Gastroesophageal sphincter (tissue), 4 donors: ENCODE results near the gene HYCC2. TPM values are rescaled to one million over a fixed set of nuclear protein-coding genes. Genes with fewer than 3 reads are reported as not detected.
"Not testable (repeated sequence)": the region's sequence is repeated elsewhere in the genome, so short reads cannot be mapped to it uniquely, and the experiment has no call there.

Experiments
- ATAC-seq: fragments of 150-250 bp; one replicate; pipeline ENCODE4 v1.9.1; 2016; ENCODE audit warnings: mild to moderate bottlenecking, moderate library complexity
- H3K27ac ChIP-seq, 4 donors: fragments of 200-600 bp; sonication (generic) in 3 of 4; 1 replicate in 3 of 4; 2 replicates in 1 of 4; pipeline ENCODE4 v1.5.1; 2016 to 2019
- H3K27me3 ChIP-seq: fragments of 200-600 bp; sonication (generic); one replicate; pipeline ENCODE4 v1.5.1; 2019
- H3K36me3 ChIP-seq, 2 donors: fragments of 200-600 bp; sonication (generic); one replicate each; pipeline ENCODE4 v1.5.1; 2019; ENCODE audit warnings: control low read depth in 1 of 2
- H3K4me1 ChIP-seq, 3 donors: fragments of 200-600 bp; sonication (generic); 1 replicate in 2 of 3; 2 replicates in 1 of 3; pipeline ENCODE4 v1.5.1; 2016 to 2019; ENCODE audit warnings: control low read depth in 2 of 3
- H3K4me3 ChIP-seq, 2 donors: fragments of 200-600 bp; sonication (generic); one replicate each; pipeline ENCODE4 v1.5.1; 2019; ENCODE audit warnings: mild to moderate bottlenecking in 1 of 2, moderate library complexity in 1 of 2
- H3K9me3 ChIP-seq, 3 donors: fragments of 200-600 bp; sonication (generic); one replicate each; pipeline ENCODE4 v1.5.1; 2017 to 2019; ENCODE audit warnings: control low read depth in 2 of 3
- EP300 ChIP-seq: sonication (generic); formaldehyde crosslinking; IDR thresholded peaks from one replicate; pipeline ENCODE4 v1.6.1; 2017; ENCODE audit warnings: antibody characterized with exemption, mild to moderate bottlenecking
- POLR2A ChIP-seq, 2 donors: fragments of 450-650 bp; IDR thresholded peaks; one replicate each; pipeline ENCODE4 v1.6.1; 2017; ENCODE audit warnings: antibody characterized with exemption in 2 of 2, mild to moderate bottlenecking in 2 of 2, moderate library complexity in 1 of 2
- POLR2AphosphoS5 ChIP-seq: sonication (generic); formaldehyde crosslinking; IDR thresholded peaks from one replicate; pipeline ENCODE4 v1.6.1; 2017; ENCODE audit warnings: antibody characterized with exemption
- WGBS, 2 donors: methylation state at CpG; one replicate each; pipeline ENCODE4 v1.1.5; 2018; ENCODE audit warnings: low coverage in 1 of 2; 5-methylcytosine and 5-hydroxymethylcytosine counted together
- total RNA-seq, 4 donors: library from RNA; depleted of rRNA; stranded (reverse); fragments of >200 nt; gene quantifications; one replicate each; pipeline ENCODE4 v1.1.0, GENCODE V29; 2016
- TF ChIP-seq, protein P1 (sequence below), 4 experiments: fragments of 200-600 bp in 2 of 4; fragments of 450-650 bp in 2 of 4; sonication (generic) in 1 of 4; IDR thresholded peaks; one replicate each; pipeline ENCODE4 v1.5.1; 2017 to 2019; ENCODE audit warnings: antibody characterized with exemption in 4 of 4, mild to moderate bottlenecking in 2 of 4, moderate library complexity in 2 of 4

The HYCC2 gene
- total RNA-seq, 4 donors from 2014 or later, result 10.6 to 19.9 (median 13.9) TPM

DNA sequence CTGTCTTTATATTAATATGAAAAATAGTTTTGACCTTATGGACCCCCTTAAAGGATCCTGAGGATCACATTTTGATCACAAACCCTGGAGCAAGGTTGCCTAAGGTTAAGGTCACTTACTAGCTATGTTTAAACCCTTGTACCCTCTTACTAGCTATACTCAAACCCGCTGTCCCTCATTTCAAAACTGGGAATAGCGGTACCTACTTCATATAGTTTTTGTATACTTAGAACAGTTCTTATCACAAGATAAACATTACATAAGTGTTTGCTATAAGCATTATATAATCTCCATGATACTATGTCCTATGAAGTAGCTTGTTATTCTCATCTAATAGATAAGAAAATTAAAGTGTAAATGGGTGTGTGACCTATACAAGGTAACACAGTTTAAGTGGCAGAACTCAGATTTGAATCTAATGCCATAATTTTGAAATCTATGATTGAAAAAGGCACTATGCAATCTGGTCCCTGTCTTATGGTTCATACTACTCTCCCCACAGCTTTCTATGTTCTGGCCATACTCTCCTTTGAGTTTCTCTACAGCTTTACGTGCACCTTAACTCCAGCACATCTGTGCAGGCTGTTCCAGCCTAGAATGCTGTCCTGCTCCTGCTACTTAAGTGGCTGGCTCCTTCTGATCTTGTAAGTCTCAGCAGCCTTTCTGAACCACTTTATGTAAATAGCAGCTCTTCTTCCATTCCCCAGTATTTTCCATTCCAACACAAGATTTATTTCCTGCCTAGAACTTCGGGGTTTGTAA is 30.4 kb downstream of the HYCC2 start:
- no peak for TF ChIP-seq POLR2AphosphoS5
- TF ChIP-seq, protein P1, sequence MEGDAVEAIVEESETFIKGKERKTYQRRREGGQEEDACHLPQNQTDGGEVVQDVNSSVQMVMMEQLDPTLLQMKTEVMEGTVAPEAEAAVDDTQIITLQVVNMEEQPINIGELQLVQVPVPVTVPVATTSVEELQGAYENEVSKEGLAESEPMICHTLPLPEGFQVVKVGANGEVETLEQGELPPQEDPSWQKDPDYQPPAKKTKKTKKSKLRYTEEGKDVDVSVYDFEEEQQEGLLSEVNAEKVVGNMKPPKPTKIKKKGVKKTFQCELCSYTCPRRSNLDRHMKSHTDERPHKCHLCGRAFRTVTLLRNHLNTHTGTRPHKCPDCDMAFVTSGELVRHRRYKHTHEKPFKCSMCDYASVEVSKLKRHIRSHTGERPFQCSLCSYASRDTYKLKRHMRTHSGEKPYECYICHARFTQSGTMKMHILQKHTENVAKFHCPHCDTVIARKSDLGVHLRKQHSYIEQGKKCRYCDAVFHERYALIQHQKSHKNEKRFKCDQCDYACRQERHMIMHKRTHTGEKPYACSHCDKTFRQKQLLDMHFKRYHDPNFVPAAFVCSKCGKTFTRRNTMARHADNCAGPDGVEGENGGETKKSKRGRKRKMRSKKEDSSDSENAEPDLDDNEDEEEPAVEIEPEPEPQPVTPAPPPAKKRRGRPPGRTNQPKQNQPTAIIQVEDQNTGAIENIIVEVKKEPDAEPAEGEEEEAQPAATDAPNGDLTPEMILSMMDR (IDR thresholded peaks at IDR 0.05), result no peak
- TF ChIP-seq POLR2A (IDR thresholded peaks at IDR 0.05), result no peak
- no peak for TF ChIP-seq EP300
- Histone ChIP-seq H3K4me3 (no peak overlapping the region), H3K36me3 (peaks cover 0 to 16% of the 10 kb centered on the region in 2 donors), H3K27ac (no peak overlapping the region), H3K9me3 (no peaks in the 10 kb centered on the region), H3K4me1 (no peaks in the 10 kb centered on the region), H3K27me3 (no peaks in the 10 kb centered on the region)
- no peak for ATAC-seq
- WGBS, 2 donors, result 72 to 81% methylated on average over 4 of the region's 4 CpGs

DNA sequence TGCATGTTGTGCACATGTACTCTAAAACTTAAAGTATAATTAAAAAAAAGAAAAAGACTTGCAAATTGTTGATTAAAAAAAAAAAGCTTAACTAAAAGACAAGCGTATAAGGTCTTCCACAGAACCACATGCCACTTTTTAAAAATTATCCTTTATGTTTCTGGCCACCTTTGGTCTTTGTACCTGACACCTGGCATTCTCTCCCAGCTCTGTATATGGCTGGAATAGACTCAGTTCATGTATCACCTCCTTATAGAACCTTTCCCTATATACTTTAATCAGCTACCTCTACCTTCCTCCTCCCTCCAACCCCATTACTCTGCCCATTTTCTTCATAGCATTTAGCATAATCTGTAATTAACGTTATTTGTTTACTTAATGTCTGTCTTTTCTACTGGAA is 32.6 kb downstream of the HYCC2 start:
- TF ChIP-seq, protein P1 (IDR thresholded peaks at IDR 0.05), result no peak
- TF ChIP-seq EP300, result no peak
- TF ChIP-seq POLR2A (IDR thresholded peaks at IDR 0.05), result no peak
- no peak for TF ChIP-seq POLR2AphosphoS5
- Histone ChIP-seq H3K27ac (no peak overlapping the region), H3K9me3 (no peaks in the 10 kb centered on the region), H3K4me1 (no peaks in the 10 kb centered on the region), H3K27me3 (no peaks in the 10 kb centered on the region), H3K4me3 (no peak overlapping the region), H3K36me3 (peaks cover 0 to 9% of the 10 kb centered on the region in 2 donors)
- WGBS, 2 donors, result 92 to 96% methylated on average over 2 of the region's 2 CpGs
- no peak for ATAC-seq

DNA sequence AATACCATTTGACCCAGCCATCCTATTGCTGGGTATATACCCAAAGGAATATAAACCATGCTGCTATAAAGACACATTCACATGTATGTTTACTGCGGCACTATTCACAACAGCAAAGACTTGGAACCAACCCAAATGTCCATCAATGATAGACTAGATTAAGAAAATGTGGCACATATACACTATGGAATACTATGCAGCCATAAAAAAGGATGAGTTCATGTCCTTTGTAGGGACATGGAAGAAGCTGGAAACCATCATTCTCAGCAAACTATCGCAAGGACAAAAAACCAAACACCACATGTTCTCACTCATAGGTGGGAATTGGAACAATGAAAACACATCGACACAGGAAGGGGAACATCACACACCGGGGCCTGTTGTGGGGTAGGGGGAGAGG is 33.1 kb downstream of the HYCC2 start:
- not testable (repeated sequence) for H3K36me3 ChIP-seq
- 80 to 100% methylated on average over 1 to 4 of the region's 4 CpGs for WGBS, 2 donors

DNA sequence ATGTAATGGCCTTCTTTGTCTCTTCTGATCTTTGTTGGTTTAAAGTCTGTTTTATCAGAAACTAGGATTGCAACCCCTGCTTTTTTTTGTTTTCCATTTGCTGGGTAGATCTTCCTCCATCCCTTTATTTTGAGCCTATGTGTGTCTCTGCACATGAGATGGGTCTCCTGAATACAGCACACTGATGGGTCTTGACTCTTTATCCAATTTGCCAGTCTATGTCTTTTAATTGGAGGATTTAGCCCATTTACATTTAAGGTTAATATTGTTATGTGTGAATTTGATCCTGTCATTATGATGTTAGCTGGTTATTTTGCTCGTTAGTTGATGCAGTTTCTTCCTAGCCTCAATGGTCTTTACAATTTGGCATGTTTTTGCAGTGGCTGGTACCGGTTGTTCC is 37.1 kb downstream of the HYCC2 start:
- H3K27ac ChIP-seq, H3K36me3 ChIP-seq, ATAC-seq, H3K4me1 ChIP-seq, H3K27me3 ChIP-seq, H3K4me3 ChIP-seq, H3K9me3 ChIP-seq: not testable (repeated sequence)
- WGBS, 2 donors, result 80% methylated on average over 1 of the region's 2 CpGs; no CpG with 5 or more reads in 1 of the 2 donors

More for the DNA sequence above, 33.1 kb downstream of the HYCC2 start:
- not testable (repeated sequence) for H3K4me1 ChIP-seq, H3K27me3 ChIP-seq, ATAC-seq, H3K27ac ChIP-seq, H3K9me3 ChIP-seq, H3K4me3 ChIP-seq

DNA sequence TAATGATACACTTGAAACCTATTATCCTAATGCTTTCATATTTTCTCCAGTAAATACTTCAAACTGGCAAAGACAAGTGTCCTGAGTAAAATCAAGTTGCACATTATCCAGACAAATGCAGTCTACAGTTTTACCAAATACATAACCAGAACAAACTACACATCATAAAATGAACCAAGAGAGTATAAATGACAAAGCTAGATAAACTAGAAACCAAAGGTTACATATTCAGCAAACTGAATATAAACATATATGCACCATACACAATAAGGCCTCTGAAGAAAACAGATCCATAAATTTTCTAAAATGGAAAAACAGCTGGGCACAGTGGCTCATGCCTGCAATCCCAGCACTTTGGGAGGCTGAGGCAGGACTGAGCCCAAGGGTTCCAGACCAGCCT is 47.0 kb downstream of the HYCC2 start:
- H3K36me3 ChIP-seq, result peaks cover 3 to 43% of the 10 kb centered on the region in 2 donors
- H3K27ac ChIP-seq, result no peak overlapping the region
- no peaks in the 10 kb centered on the region for H3K27me3 ChIP-seq
- H3K4me3 ChIP-seq, result no peak overlapping the region
- H3K4me1 ChIP-seq, result no peaks in the 10 kb centered on the region
- TF ChIP-seq POLR2AphosphoS5 (no peak), EP300 (no peak), POLR2A (IDR thresholded peaks at IDR 0.05) (no peak)
- TF ChIP-seq, protein P1 (IDR thresholded peaks at IDR 0.05), result no peak
- no peaks in the 10 kb centered on the region for H3K9me3 ChIP-seq
- no peak for ATAC-seq

DNA sequence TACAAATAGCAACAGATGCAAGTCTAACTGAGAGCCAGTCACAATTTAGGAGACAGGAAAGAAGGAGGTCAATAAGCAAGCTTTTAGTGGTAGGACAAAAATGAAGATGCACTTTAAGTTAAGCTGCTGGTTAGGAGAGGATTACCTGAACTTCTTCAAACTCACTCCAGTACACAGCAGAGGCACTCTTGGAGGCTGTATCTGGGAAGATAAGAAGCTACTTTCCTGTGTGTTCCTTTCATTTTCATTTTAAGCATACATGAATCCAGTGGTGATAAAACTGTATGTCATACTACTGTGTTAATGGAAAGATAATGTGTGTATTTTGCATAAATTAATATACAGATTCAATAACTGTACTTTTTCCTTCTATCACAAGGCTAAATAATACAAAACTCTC is 49.6 kb downstream of the HYCC2 start:
- ATAC-seq, result no peak
- TF ChIP-seq POLR2AphosphoS5 (no peak), POLR2A (IDR thresholded peaks at IDR 0.05) (no peak), EP300 (no peak)
- TF ChIP-seq, protein P1 (IDR thresholded peaks at IDR 0.05), result no peak
- Histone ChIP-seq H3K9me3 (no peaks in the 10 kb centered on the region), H3K36me3 (peaks cover 3 to 62% of the 10 kb centered on the region in 2 donors), H3K27me3 (no peaks in the 10 kb centered on the region), H3K4me3 (no peak overlapping the region), H3K4me1 (no peaks in the 10 kb centered on the region), H3K27ac (no peak overlapping the region)
